HG03571 (cell line): ENCODE measurements around the gene MTRF1.
"Not testable (repeated sequence)": the region's sequence is repeated elsewhere in the genome, so short reads cannot be mapped to it uniquely, and the experiment has no call there.

Source experiments
- ATAC-seq: cut with Tn5 transposase; IDR thresholded peaks from one replicate; pipeline ENCODE4 v1.9.1; 2021; ENCODE audit not compliant: unreplicated experiment

Gene MTRF1

DNA sequence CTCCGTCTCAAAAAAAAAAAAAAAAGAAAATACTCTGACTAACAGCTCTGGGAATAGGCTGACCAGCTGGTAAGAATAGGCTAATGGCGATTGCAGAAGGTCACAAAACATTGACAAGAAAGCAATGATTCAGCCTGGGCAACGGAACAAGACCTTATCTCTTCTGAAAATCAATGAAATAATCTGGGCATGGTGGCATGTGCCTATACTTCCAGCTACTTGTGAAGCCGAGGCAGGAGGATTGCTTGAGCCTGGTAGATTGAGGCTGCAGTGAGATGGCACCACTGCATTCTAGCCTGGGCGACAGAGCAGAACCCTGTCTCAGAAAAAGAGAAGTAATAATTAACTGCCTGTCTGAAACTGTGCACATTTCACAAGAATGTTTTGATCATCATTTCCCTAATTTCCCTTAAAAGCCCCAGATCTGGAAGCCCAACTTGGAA lies 18.8 kb upstream of the MTRF1 start:
- ATAC-seq, result peak; percentile 66

DNA sequence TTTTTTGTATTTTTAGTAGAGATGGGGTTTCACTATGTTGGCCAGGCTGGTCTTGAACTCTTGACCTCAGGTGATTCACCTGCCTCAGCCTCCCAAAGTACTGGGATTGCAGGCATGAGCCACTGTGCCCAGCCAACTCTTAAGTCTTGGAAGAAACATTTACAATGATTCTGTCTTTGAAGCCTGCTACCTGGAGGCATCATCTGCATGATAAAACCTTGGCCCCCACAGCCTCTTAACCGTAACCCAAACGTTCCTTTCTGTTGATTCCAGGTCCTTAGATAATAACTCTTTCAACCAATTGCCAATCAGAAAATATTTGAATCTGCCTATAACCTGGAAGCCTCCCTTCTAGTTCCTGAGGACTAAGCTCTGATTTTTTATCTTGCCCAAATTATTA lies 15.8 kb upstream of the MTRF1 start:
- ATAC-seq, result not testable (repeated sequence)

DNA sequence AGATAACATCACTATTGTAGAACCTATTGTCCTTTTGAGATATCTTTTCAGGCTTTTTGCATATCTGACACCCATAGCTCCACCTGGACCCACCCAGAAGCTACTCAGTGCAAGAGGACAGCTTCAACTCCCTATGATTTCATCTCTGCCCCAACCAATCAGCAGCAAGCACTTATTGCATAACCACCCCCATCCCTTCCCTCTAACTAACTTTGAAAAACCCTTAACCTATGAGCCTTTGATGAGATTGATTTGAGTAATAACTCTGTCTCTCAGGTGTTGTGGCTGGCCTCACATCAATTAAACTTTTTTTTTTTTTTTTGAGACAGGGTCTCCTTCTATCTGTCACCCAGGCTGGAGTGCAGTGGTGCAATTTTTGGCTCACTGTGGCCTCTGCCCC lies 13.4 kb upstream of the MTRF1 start:
- ATAC-seq, result no peak

DNA sequence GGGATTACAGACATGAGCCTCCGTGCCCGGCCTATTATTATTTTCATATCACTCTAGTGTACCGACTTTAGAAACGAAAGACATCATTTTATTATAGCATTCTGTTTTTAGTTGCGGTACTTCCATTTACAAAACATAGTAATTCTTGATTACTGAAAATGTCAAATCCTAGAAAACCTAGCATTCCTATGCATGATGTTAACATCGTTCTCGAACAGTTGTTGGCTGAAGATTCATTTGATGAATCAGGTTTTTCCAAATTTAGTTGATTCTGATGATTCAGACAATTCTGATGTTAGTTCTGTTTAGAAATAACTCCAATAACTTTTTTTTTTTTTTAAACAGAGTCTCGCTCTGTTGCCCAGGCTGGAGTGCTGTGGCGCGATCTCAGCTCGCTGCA lies 11.5 kb upstream of the MTRF1 start:
- ATAC-seq, result no peak

DNA sequence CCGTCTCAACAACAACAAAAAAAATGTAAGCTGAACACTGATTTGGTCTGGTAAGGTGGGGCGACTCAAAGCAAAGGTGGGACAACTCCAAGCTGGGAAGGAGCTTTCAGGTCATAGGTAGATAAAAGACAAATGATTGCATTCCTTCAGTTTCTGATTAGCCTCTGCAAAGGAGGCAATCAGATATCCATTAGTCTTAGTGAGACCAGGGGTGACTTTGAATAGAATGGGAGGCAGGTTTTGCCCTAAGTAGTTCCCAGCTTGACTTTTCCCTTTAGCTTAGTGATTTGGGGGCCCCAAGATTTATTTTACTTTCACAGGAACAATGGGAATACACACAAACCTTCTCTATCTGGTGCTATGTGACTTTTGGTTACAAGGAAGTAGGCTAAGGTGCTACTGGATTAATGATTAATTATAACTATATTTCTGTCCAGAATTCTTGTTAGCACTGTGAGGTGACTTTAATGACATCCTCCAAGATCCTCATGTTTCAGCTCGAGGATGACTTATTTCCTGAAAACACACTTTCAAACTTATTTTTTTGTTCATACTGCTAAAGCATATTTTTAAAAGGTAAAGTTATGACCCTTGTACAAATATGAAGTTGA lies 10.6 kb upstream of the MTRF1 start:
- no peak for ATAC-seq

DNA sequence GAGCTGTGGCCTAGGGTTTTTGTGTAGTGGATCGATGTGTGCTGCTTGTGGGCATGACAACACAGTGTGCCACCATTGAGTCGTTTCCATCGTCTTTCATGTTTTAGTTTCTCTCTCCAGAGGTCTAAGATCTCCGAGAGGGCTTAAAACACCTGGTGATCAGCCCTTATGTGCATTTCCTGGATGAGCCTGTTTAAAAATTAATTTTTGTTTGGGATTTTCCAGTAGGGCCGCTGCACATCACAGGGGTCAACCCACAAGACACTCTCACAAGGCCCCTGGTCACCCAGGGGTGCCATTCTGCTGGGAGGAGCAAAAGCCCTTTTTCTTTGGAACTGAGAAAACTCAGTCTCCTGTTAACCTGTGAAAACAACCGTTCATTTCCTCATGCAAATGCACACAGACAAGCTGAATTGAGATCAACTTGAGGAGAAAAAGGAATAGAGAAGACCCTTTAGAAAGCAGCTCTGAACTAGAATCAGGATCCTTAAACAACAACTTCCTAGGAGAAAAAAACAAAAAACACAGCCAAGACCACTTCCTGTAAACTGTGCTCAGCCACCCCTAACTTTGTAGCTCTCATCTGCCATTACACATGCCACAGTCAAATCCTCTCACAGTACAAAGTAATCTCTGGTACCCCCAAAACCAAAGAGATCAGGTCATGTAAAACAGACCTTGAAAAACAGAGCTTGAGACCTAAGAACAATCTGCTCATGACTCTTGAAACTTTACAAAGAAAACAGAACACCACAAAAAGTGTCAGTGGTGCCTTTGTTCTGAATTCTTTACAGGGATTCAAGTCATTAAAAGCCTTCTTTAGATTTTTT lies 8.3 kb upstream of the MTRF1 start:
- ATAC-seq, result no peak

DNA sequence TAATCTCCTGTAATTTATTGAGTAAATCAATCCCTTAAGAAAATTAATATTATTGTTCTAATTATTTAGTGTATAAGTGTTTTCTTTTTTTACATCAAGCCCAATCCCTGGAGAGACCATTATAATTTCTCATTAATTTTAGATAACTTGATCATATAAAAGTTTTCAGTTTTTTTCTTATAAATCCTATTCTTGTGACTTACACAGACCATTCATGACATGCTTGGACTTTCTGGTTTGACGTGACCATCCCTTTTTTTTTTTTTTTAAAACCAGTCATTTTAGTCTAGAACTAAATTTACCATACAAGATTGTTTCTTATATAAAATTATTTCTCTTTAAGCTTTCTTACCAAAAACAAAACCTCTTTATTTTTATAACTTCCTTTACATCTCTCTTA lies 5.4 kb upstream of the MTRF1 start:
- ATAC-seq, result no peak

DNA sequence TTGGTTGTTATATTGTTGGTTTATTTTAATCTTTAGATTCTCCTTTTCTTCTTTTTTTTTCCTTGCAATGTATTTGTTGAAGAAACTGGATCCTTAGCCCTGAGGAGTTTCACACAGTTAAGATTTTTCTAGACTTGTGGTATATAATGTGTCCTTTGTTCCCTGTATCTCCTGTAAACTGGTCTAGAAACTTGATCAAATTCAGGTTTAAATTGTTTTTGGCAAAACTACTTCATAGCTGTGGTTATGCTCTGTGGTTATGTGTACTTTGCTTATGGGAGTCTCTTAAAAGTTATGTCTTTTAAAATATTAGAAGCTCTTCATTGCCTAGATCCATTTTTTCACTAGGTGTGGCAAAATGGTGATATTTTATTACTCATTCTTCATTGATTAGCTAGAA lies 3.7 kb upstream of the MTRF1 start:
- no peak for ATAC-seq

DNA sequence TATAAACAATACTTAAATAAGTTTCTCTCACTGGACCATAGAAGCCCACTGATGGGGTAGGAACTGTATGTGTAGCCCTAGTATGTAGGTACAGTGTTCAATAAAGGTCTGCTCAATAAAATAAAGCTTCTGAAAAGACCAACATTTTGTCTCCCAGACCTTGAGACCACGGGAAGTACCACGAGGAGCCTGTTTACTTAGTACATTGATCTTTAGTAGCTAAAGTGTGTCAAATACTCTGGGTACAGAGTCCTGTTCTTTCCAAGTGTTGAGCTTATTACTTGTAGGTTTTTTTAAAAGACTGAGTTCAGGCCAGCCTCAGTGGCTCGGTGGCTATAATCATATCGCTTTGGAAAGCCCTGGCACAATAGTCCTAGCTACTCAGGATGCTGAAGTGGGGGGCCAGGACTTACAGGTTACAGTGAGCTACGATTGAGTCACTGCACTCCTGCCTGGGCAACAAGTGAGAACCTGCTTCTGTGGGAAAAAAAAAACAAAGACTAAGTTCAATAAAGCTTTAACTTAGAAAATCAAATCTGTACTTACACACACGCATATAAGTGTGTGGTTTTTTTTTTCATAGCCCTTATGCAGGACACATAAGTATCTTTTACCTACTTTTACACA lies 3.4 kb downstream of the MTRF1 start:
- no peak for ATAC-seq

DNA sequence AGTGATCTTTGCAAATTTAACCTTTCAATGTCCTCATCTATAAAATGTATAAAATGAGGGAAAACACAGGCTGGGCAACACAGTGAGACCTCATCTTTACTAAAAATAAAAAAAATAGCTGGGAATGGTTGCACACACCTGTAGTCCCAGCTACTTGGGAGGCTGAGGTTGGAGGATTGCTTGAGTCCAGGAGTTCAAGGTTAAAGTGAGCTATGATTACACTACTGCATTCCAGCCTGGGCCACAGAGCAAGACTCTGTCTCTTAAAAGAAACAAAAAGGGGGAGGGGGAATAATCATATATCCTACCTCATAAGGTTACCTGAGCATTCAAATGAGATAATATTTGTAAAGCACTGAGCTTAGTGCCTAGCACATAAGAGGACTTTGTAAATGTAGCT lies 5.8 kb downstream of the MTRF1 start:
- no peak for ATAC-seq

DNA sequence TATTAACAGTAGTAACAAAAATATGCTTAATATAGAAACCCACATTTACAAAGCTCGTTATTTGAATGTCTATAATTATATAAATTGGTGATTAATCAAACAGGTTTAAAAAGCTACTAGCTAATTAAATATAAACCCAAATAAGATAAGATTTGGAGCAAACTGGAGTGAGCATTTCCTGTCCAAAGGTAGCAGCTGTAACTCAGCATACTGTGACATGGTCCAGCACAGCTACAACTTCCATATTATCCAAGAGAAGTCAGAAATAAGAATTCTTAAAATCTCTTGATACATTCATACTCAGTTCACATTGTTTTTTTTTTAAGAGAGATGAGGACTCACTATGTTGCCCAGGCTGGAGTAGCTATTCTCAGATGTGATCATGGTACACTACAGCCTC lies 8.5 kb downstream of the MTRF1 start:
- ATAC-seq, result no peak

DNA sequence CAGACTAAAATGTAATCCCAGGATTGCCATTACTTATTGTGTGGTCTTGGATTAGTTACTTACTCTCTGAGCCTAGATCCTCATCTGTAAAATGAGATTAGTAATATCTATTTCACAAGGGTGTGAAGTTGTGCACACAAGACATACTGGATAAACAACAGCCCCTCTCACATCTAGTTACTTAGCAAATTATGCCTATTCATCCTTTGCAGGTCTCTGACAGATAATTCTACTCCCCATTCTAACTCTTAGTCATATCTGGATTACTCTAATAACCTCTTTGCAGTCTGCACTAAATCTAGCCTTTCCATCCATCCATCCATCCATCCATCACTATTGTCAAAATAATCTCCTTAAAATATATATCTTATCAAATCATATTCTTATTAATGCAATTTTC lies 12.4 kb downstream of the MTRF1 start:
- no peak for ATAC-seq

DNA sequence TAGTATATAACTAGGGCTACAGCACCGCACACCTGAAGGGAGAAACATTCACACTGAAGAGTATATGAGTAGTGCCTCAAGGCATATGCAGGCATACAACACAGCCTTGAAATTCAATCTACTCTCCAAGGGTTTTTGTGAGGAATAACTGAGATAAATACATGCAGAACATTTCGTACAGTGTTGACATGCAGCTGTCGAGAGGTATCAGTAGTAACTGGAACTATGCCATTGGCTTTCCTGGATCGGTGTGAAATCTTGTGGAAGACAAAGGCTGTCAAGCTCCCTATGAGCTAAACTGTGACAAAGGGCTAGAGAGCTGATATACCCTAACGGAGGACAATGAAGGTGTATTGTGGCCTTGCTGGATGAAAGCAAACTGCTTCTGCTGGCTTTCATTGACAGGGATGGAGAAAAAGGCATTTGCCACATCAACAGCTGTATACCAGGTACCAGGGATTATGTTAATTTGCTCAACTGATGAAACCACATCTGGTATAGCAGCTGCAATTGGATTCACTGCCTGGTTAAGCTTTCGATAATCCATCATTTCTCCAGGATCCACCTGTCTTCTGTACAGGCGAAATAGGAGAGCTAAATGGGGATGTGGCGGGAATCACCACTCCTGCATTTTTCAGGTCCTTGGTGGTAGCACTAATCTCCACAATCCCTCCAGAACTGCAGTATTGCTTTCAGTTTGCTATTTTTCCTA lies 16.3 kb downstream of the MTRF1 start:
- no peak for ATAC-seq

DNA sequence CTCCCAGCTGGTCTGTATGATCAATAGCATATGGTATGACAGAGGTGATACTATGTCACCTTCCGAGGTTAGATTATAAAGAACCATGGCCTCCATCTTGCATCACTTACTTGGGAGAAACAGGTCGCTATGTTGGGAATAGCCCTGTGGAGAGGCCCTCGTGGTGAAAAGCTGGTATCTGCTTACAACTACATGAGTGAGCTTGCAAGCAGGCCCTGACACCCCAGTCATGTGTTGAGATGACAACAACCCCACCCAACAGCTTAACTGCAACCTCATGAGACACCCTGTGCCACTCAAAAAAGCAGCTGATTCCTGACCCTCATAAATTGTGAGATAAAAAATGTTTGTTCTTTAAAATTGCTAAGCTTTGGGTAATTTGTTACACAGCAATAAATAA lies 18.8 kb downstream of the MTRF1 start:
- no peak for ATAC-seq

DNA sequence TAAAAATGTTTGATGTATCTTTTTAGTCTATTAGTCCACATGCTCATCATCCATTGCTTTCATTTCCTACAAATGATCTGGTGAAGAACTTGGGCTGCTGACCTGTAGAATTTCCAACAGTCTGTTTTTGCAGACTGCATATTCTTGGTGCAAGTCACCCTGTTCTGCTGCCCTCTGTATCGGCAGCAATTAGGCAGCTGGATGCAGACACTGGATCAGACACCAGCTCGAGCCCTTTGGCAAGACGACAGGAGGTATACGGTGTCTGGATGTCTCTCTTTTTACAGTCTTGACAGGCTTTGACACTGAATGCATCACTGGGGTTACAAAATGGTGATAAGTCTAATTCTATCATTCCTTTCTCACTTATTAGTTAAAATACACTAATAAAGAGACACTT lies 21.8 kb downstream of the MTRF1 start:
- no peak for ATAC-seq

DNA sequence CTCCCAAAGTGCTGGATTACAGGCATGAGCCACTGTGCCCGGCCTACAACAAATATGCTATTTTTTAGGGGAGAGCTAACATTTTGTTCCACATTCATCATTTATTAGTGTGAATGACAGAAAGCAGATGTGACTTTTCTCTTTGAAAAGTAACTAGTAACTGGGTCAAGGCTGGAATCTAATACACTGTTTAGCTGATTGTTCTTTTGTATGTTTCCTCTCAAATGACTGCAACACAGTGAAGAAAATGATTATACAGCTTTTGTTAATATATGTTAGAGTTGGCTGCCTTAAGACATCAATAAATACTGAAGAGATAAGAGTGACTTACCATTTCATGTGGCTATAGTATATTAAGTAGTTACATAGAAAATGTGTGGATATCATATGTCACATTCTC lies 27.0 kb downstream of the MTRF1 start:
- ATAC-seq, result no peak

DNA sequence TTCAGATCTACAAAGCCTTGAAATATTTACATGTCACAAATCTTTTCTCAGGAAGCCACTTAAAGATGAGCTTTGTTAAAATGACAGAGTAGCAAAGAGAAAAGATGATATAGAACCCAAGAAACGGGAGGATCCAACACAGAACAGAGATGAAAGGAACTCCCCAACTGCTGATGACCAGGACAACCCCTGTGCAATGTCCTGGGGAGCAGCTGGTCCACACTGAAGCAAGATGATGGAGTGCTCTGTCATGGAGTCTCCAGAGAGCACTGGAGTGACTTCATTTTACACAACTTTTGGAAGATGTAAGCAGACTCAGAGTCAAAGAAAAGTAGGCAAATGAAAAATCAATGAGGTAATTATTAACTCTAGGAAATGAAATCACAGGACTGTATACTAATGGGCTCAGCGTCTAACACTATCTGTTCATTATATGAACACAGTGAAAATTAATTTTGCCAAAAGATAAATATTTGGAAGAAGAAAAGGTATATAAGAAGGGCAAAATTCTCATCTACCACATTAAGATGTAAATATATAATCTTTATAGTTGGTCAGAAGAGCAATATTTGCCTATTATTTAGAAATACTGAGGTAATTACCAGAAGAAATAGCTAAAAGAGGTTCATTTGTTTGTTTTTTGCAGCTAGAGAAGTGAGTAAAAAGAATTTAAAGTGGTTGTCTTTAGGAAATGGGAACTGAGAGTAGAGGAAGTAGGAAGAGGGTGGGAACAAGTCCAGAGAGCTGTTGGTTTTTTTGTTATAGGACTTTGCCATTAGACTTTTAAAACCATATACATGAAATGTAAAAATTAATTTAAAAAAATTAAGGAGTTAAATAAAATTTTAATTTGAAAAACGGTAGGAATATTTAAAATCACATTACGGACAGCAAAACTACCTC lies 30.5 kb downstream of the MTRF1 start:
- ATAC-seq, result no peak

DNA sequence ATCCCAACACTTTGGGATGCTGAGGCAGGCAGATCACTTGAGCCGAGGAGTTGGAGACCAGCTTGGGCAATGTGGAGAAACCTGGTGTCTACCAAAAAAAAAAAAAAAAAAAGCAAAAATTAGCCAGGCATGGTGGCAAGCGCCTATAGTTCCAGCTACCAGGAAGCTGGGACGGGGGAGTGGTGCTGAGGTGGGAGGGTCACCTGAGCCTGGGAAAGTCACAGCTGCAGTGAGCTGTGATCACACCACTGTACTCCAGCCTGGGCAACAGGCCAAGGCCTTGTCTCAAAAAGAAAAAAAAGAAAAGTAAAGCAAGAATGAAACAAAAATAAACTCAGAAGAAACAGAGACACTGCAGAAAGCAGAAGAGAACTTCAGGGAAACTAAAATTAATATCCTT lies 31.6 kb downstream of the MTRF1 start:
- ATAC-seq, result no peak

DNA sequence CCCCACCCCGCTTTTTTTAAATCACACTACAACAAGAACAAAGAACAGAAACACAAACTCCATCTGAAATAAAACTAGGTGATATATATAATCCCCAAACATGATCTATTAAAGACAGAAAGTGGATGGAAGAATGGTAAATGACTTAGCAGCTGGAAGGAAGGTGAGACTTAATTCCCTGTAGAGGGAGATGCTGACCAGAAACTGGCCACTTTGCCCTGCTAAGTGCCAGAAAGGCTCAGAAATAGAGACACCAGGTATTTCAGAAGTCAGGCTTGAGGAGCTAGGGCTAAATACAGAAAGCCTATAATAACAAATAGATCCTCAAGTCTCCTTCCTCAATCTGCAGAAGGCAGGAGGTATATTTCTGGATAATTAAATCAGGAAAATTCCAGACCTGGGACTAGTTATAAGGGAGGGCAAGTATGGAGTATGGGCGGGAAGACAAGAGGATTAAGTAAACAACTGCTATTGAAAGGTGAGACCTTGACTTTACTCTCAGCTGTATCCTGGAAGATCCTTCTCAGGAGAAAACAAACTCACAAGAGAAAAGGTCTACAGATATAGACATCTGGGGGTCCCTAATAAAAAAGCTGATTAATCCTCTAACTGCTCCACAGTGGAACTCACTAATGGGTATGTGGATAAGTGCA lies 32.2 kb downstream of the MTRF1 start:
- ATAC-seq, result no peak

DNA sequence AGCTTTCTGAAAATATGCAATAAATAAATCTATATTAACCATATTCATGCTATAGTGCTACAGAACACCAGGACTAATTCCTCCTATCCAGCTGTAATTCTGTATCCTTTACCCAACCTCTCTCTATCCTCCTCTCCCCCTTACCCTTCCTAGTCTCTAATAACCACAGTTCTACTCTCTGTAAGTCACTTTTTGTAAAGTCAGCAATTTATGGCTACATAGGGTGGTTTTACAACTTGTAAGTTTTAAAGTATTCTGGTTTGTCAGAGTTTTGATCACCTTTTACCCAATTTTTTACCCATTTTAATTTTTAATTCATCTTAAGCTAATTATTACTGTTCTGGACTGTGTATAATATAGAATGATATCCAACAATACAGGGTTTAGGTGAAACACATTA lies 34.0 kb downstream of the MTRF1 start:
- ATAC-seq, result no peak
